ENCODE data around the gene CELA2B. TPM values are rescaled to one million over a fixed set of nuclear protein-coding genes. Genes with fewer than 3 reads are reported as not detected.

Gene CELA2B
- total RNA-seq, 3 donors from 2014 or later (not counting 1 experiment from before 2014, with no cell fraction given): not detected

GRCh38 chr1:15435239-15436077 is 40.4 kb upstream of the CELA2B start:
- Histone ChIP-seq H3K27ac (ENCODE audit: low read length) (no peak overlapping the region), H3K36me3 (ENCODE audit: control insufficient read depth, insufficient read depth, low read length) (peaks cover 14% of the 10 kb centered on the region), H3K9me3 (ENCODE audit: control insufficient read depth, insufficient read depth, low read length) (no peaks in the 10 kb centered on the region), H3K27me3 (ENCODE audit: control insufficient read depth, insufficient read depth, low read length) (no peaks in the 10 kb centered on the region), H3K4me1 (ENCODE audit: control insufficient read depth, insufficient read depth, low read length) (peaks cover 24% of the 10 kb centered on the region), H3K4me3 (ENCODE audit: low read length) (no peak overlapping the region)
- peak in 1 of 2 donors; percentile 27 for DNase-seq
- peak in 1 of 3 donors; percentile 8 for ATAC-seq
- Mint-ChIP-seq H3K9me3 (no peaks in the 10 kb centered on the region), H3K4me1 (peaks cover 21 to 34% of the 10 kb centered on the region in 2 donors), H3K27me3 (ENCODE audit: low read depth in 2 of 2) (no peaks in the 10 kb centered on the region), H3K4me3 (peak overlapping the region; percentile 63), H3K36me3 (no peaks in the 10 kb centered on the region), H3K27ac (peak overlapping the region; percentile 88 to 93)
- 97% methylated on average over 17 of the region's 17 CpGs for WGBS (ENCODE audit: insufficient coverage)
- TF ChIP-seq CTCF (IDR thresholded peaks at IDR 0.05): no peak
- intact Hi-C loops (cut with micrococcal nuclease): no loop called here

DNA sequence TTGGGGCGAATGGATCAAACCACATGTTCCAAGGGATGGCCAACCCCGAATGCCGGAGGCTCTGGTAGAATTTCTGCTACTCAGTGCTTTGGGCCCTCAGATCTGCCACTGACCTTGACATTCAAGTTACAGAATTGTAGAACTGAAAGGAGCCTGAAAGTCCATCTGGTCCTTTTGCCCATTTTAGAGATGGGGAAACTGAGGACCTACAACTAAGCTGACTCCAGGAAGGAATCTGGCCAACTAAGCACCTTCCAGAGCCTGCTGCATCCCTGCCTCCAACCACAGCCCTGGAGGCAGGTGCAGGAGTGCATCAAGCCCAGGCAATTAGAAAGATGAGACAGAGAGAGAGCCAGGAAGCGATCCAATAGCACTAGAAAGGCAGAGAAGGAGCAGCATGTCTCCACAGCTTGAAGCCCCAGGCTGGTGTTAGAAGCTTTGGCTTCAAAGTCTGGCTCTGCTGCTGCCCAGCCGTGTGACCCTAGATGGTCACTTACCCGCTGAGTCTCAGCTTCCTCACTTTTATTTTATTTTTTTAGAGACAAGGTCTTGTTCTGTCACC is 38.9 kb upstream of the CELA2B start:
- H3K9me3 Mint-ChIP-seq: no peaks in the 10 kb centered on the region
- peak overlapping the region in 1 of 2 donors; percentile 88 for H3K27ac Mint-ChIP-seq
- H3K36me3 ChIP-seq (ENCODE audit: control insufficient read depth, insufficient read depth, low read length): peaks cover 2% of the 10 kb centered on the region
- no peak for ATAC-seq
- no peak for TF ChIP-seq CTCF (IDR thresholded peaks at IDR 0.05)
- DNase-seq: no peak
- 94% methylated on average over 6 of the region's 6 CpGs for WGBS (ENCODE audit: insufficient coverage)
- no peak overlapping the region for H3K27ac ChIP-seq (ENCODE audit: low read length)
- no peaks in the 10 kb centered on the region for H3K9me3 ChIP-seq (ENCODE audit: control insufficient read depth, insufficient read depth, low read length)
- H3K4me1 ChIP-seq (ENCODE audit: control insufficient read depth, insufficient read depth, low read length): peaks cover 13% of the 10 kb centered on the region
- no peak overlapping the region for H3K4me3 ChIP-seq (ENCODE audit: low read length)
- peak overlapping the region; percentile 55 for H3K4me3 Mint-ChIP-seq
- H3K4me1 Mint-ChIP-seq: peaks cover 21 to 31% of the 10 kb centered on the region in 2 donors
- intact Hi-C loops (cut with micrococcal nuclease): no loop called here
- H3K27me3 Mint-ChIP-seq (ENCODE audit: low read depth in 2 of 2): peaks cover 0 to 3% of the 10 kb centered on the region in 2 donors
- H3K36me3 Mint-ChIP-seq: no peaks in the 10 kb centered on the region
- H3K27me3 ChIP-seq (ENCODE audit: control insufficient read depth, insufficient read depth, low read length): no peaks in the 10 kb centered on the region

- H3K27ac Mint-ChIP-seq: peak overlapping the region in 1 of 2 donors; percentile 31
- Histone ChIP-seq H3K27me3 (ENCODE audit: control insufficient read depth, insufficient read depth, low read length) (no peaks in the 10 kb centered on the region), H3K4me1 (ENCODE audit: control insufficient read depth, insufficient read depth, low read length) (peaks cover 13% of the 10 kb centered on the region), H3K36me3 (ENCODE audit: control insufficient read depth, insufficient read depth, low read length) (no peaks in the 10 kb centered on the region), H3K27ac (ENCODE audit: low read length) (no peak overlapping the region), H3K4me3 (ENCODE audit: low read length) (no peak overlapping the region), H3K9me3 (ENCODE audit: control insufficient read depth, insufficient read depth, low read length) (no peaks in the 10 kb centered on the region)
- peaks cover 3 to 11% of the 10 kb centered on the region in 2 donors for H3K27me3 Mint-ChIP-seq (ENCODE audit: low read depth in 2 of 2)
- DNase-seq (no peak), ATAC-seq (no peak)
- peaks cover 16 to 22% of the 10 kb centered on the region in 2 donors for H3K4me1 Mint-ChIP-seq
- intact Hi-C loops (cut with micrococcal nuclease): no loop called here
- TF ChIP-seq CTCF (IDR thresholded peaks at IDR 0.05): no peak
- no peaks in the 10 kb centered on the region for H3K36me3 Mint-ChIP-seq
- no peaks in the 10 kb centered on the region for H3K9me3 Mint-ChIP-seq
- 95% methylated on average over 14 of the region's 14 CpGs for WGBS (ENCODE audit: insufficient coverage)
- H3K4me3 Mint-ChIP-seq: peak overlapping the region; percentile 1
These were observed 36.6 kb upstream of the CELA2B start for GRCh38 chr1:15439325-15439724.

Data from natural killer cell (primary cell).